Left lung (tissue), 10 donors: ENCODE results near the gene LMTK3. TPM values are rescaled to one million over a fixed set of nuclear protein-coding genes. Genes with fewer than 3 reads are reported as not detected.
A peak's percentile ranks its signal among the peaks of the same experiment; 100 is the strongest.

Source experiments
- ATAC-seq: fragments of 200-7000 bp; cut with Tn5 transposase; one replicate; pipeline ENCODE4 v1.9.1; 2020; ENCODE audit warnings: moderate library complexity
- DNase-seq, 4 donors: peaks; one replicate each; pipeline ENCODE4 v3.0.0-alpha.2; 2013 to 2020
- H3K27ac ChIP-seq, 2 donors: fragments of 200-600 bp; sonication (generic) in 1 of 2; one replicate each; pipeline versions ENCODE4 v1.5.0 to v1.8.0; 2020 to 2021
- H3K27me3 ChIP-seq, 2 donors: fragments of 200-600 bp; sonication (generic) in 1 of 2; one replicate each; pipeline versions ENCODE4 v1.5.0 to v1.8.0; 2020 to 2021
- H3K36me3 ChIP-seq, 2 donors: fragments of 200-600 bp; sonication (generic) in 1 of 2; one replicate each; pipeline versions ENCODE4 v1.5.0 to v1.8.0; 2020 to 2021
- H3K4me1 ChIP-seq, 2 donors: fragments of 200-600 bp; one replicate each; pipeline ENCODE4 v1.8.0; 2021
- H3K4me3 ChIP-seq, 2 donors: fragments of 200-600 bp; sonication (generic) in 1 of 2; one replicate each; pipeline versions ENCODE4 v1.5.0 to v1.8.0; 2020 to 2021; ENCODE audit warnings: mild to moderate bottlenecking in 1 of 2
- H3K9me3 ChIP-seq, 2 donors: fragments of 200-600 bp; sonication (generic) in 1 of 2; one replicate each; pipeline versions ENCODE4 v1.5.0 to v1.8.0; 2020 to 2021
- intact Hi-C, 2 donors: fragments of 100-400 bp; cut with DNase I; formaldehyde crosslinking; loops; one replicate each; pipeline versions ENCODE4 v1.11.2 to v1.14.2; 2022
- polyA plus RNA-seq, 6 donors: library from polyadenylated mRNA; unstranded; fragments of 120-200 nt; gene quantifications; one replicate each; pipeline ENCODE4 v1.2.1, GENCODE V29; 2013; ENCODE audit not compliant: insufficient read length in 6 of 6
- total RNA-seq, 2 donors: library from RNA; stranded (reverse); fragmentation: NEBNext Ultra II Directional; extraction: Animal tissue kit (Norgen Biotek cat#: 25700); gene quantifications; one replicate each; pipeline ENCODE4 v1.2.1, GENCODE V29; 2021
- TF ChIP-seq, protein P1 (sequence below), 2 donors: fragments of 200-600 bp; sonication (generic) in 1 of 2; IDR thresholded peaks; one replicate each; pipeline versions ENCODE4 v1.5.0 to v1.8.0; 2021; ENCODE audit warnings: antibody characterized with exemption in 2 of 2
- donor health status: DM: no; HTN: yes; CAD: no.
- donor health status: DM: no; HTN: no; CAD: no.

LMTK3 gene
- total and polyA plus RNA-seq, 8 donors: 1.7 to 9.5 (median 3.1) TPM

DNA sequence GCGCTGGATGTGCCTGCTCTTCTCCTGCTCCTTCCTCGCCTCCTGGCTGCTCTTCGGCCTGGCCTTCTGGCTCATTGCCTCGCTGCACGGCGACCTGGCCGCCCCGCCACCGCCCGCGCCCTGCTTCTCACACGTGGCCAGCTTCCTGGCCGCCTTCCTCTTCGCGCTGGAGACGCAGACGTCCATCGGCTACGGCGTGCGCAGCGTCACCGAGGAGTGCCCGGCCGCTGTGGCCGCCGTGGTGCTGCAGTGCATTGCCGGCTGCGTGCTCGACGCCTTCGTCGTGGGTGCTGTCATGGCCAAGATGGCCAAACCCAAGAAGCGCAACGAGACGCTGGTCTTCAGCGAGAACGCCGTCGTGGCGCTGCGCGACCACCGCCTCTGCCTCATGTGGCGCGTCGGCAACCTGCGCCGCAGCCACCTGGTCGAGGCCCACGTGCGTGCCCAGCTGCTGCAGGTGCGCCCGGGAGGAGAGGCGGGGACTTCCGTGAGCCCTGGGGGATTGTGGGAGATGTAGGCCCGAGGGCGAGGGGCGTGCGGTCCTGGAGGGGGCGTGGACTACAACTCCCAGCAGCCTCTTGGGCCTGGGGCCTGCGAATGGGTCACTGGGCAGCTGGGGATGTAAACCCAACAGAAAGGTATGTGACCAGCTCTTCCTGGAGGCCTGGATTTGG, 49.5 kb downstream of the LMTK3 start:
- no peaks in the 10 kb centered on the region for H3K4me1 ChIP-seq
- no peak for ATAC-seq
- TF ChIP-seq, protein P1, sequence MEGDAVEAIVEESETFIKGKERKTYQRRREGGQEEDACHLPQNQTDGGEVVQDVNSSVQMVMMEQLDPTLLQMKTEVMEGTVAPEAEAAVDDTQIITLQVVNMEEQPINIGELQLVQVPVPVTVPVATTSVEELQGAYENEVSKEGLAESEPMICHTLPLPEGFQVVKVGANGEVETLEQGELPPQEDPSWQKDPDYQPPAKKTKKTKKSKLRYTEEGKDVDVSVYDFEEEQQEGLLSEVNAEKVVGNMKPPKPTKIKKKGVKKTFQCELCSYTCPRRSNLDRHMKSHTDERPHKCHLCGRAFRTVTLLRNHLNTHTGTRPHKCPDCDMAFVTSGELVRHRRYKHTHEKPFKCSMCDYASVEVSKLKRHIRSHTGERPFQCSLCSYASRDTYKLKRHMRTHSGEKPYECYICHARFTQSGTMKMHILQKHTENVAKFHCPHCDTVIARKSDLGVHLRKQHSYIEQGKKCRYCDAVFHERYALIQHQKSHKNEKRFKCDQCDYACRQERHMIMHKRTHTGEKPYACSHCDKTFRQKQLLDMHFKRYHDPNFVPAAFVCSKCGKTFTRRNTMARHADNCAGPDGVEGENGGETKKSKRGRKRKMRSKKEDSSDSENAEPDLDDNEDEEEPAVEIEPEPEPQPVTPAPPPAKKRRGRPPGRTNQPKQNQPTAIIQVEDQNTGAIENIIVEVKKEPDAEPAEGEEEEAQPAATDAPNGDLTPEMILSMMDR (IDR thresholded peaks at IDR 0.05): no peak
- H3K27ac ChIP-seq: no peak overlapping the region
- no peaks in the 10 kb centered on the region for H3K27me3 ChIP-seq
- DNase-seq: peak in 1 of 4 donors; percentile 73
- peaks cover 0 to 19% of the 10 kb centered on the region in 2 donors for H3K36me3 ChIP-seq
- no peak overlapping the region for H3K4me3 ChIP-seq
- intact Hi-C loops: no loop called here
- H3K9me3 ChIP-seq: no peaks in the 10 kb centered on the region

GRCh38 chr19:48461651-48461981, 50.0 kb downstream of the LMTK3 start:
- ATAC-seq (no peak), DNase-seq (no peak)
- TF ChIP-seq, protein P1 (IDR thresholded peaks at IDR 0.05): no peak
- H3K36me3 ChIP-seq: peaks cover 0 to 24% of the 10 kb centered on the region in 2 donors
- no peaks in the 10 kb centered on the region for H3K4me1 ChIP-seq
- intact Hi-C loops: no loop called here
- H3K4me3 ChIP-seq: no peak overlapping the region
- no peaks in the 10 kb centered on the region for H3K27me3 ChIP-seq
- no peak overlapping the region for H3K27ac ChIP-seq
- no peaks in the 10 kb centered on the region for H3K9me3 ChIP-seq

DNA sequence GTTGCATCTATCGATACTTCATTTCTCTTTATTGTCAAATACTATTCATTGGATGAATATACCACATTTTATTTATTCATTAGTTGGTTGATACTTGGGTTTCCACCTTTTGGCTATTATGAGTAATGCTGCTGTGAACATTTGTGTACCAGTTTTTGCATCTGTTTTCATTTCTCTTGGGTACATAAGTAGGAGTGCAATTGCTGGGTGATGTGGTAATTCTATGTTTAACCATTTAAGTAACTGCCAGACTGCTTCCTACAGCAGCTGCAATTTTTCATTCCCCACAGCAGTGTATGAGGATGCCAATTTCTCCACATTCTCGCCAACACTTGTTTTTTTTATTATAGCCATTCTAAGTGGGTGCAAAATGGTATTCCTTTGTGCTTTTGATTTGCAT, 53.6 kb downstream of the LMTK3 start:
- H3K4me1 ChIP-seq: no peaks in the 10 kb centered on the region
- ATAC-seq (no peak), DNase-seq (no peak)
- no peaks in the 10 kb centered on the region for H3K27me3 ChIP-seq
- no peaks in the 10 kb centered on the region for H3K9me3 ChIP-seq
- intact Hi-C loops: no loop called here
- TF ChIP-seq, protein P1 (IDR thresholded peaks at IDR 0.05): no peak
- peaks cover 0 to 56% of the 10 kb centered on the region in 2 donors for H3K36me3 ChIP-seq
- H3K4me3 ChIP-seq: no peak overlapping the region
- no peak overlapping the region for H3K27ac ChIP-seq

- Histone ChIP-seq H3K9me3 (no peaks in the 10 kb centered on the region), H3K4me3 (no peak overlapping the region), H3K27me3 (no peaks in the 10 kb centered on the region), H3K36me3 (peaks cover 0 to 62% of the 10 kb centered on the region in 2 donors), H3K27ac (no peak overlapping the region), H3K4me1 (no peaks in the 10 kb centered on the region)
- intact Hi-C loops: no loop called here
- DNase-seq: peak in 1 of 4 donors; percentile 14
- TF ChIP-seq, protein P1 (IDR thresholded peaks at IDR 0.05): no peak
- no peak for ATAC-seq
These were observed 54.8 kb downstream of the LMTK3 start for GRCh38 chr19:48456864-48457263.

DNA sequence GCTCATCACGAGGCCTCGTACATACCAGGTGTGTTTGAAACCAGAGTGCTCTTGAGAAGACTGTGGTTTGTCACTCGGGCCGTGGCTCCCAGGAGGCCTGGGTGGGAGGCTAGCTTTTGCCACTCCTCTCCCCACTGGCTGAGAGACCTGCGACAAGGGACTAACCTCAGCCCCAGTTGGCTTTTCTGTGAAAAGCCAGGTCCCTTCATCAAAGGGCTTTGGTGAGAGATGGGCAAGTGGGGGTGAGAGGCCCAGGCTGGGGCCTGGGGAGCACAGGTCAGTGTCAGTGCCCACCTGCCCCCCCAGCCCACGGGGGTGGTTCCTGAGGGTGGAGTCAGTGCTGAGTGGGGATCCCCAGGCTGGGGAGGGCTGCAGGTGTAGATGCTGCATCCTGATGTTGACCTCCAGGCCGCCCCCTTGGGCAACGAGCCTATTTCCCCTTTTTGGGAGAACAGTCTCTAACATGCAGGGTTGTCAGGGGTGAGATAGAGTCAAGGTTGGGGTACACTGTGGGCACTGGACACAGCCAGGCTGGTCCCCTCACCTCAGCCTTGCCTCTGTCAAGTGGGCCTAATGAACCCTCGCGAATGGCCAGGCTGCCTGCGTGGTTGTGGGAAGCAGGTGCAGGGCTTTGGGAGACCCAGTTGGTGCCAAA, 55.6 kb downstream of the LMTK3 start:
- Histone ChIP-seq H3K4me1 (no peaks in the 10 kb centered on the region), H3K27me3 (no peaks in the 10 kb centered on the region), H3K9me3 (no peaks in the 10 kb centered on the region), H3K4me3 (no peak overlapping the region), H3K36me3 (peaks cover 0 to 67% of the 10 kb centered on the region in 2 donors), H3K27ac (no peak overlapping the region)
- DNase-seq: peak in 1 of 4 donors; percentile 63
- TF ChIP-seq, protein P1 (IDR thresholded peaks at IDR 0.05): no peak
- no peak for ATAC-seq
- intact Hi-C loops: no loop called here
